ENCODE results near the gene PARVB. TPM values are rescaled to one million over a fixed set of nuclear protein-coding genes. Genes with fewer than 3 reads are reported as not detected.
A peak's percentile ranks its signal among the peaks of the same experiment; 100 is the strongest.
"Not testable (repeated sequence)": the region's sequence is repeated elsewhere in the genome, so short reads cannot be mapped to it uniquely, and the experiment has no call there.

The PARVB gene
- total RNA-seq, 1 donor from 2014 or later, result 183 TPM

DNA sequence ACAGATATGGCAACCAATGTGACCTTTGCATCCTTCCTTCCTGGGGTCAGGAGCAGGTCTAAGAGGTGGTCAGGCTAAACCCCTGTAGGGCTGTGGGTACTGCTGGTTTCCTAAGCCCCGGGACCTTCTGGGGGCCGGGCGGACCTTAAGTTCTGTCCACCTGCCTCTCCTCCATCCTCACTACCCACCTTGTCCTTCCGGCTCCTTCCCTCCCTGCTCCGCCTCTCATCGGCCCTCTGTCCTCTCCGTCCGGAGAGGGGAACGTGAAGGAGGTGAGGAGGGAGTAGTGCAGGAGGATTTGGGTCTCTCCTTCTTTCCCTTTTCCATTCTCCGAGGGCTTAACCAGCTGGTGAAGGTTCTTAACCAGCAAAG lies 28.3 kb upstream of the PARVB start:
- no peak for ATAC-seq
- no peak for DNase-seq
- intact Hi-C loops (cut with micrococcal nuclease), result loop anchor here (5.0 to 10.0 kb wide), 2 partner anchors 87 to 629 kb away; no protein-coding TSS in a partner anchor

GRCh38 chr22:43996170-43996980 lies 27.7 kb upstream of the PARVB start:
- ATAC-seq, result no peak
- intact Hi-C loops (cut with micrococcal nuclease), result loop anchor here (5.0 to 10.0 kb wide), 2 partner anchors 86 to 628 kb away; no protein-coding TSS in a partner anchor
- DNase-seq, result peak; percentile 79

DNA sequence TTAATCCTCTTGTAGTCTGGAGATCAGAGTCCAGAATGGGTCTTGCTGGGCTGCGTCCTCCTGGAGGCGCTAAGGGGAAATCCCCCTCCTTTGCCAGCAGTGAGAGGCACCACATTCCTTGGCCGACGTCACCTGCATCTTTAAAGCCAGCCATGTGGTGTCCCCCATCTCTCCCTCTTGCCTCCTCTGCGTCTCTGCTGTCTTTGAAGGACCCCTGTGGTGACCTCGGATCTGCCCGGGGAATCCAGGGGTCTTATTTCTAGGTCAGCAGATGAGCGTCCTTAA lies 27.2 kb upstream of the PARVB start:
- no peak for DNase-seq
- no peak for ATAC-seq
- intact Hi-C loops (cut with micrococcal nuclease), result loop anchor here (5.0 to 10.0 kb wide), 2 partner anchors 85 to 628 kb away; no protein-coding TSS in a partner anchor

- DNase-seq, result peak; percentile 59
- intact Hi-C loops (cut with micrococcal nuclease), result loop anchor here (5.0 to 10.0 kb wide), 2 partner anchors 84 to 626 kb away; no protein-coding TSS in a partner anchor
- ATAC-seq, result peak; percentile 93
These were observed 25.3 kb upstream of the PARVB start for GRCh38 chr22:43998679-43999264.

DNA sequence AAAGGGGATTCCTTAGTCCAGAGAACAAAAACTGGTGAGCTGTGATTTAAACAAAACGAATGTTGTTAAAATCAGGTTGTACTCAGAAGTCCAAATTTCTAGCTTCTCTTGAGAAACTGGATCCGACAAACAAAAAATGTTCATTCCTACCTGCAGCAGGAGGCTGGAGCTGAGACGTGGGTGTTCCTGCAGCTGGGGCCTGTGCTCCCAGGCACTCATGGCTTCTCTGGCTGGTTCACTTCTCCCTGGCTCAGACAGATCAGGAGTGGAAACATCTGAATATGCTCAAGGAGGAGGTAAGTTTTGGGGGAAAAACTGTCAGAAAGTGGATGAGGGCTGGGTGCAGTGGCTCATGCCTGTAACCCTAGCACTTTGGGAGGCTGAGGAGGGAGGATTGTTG lies 24.7 kb upstream of the PARVB start:
- DNase-seq (no peak), ATAC-seq (no peak)
- intact Hi-C loops (cut with micrococcal nuclease), result loop anchor here (5.0 to 10.0 kb wide), 2 partner anchors 83 to 625 kb away; no protein-coding TSS in a partner anchor

- DNase-seq (no peak), ATAC-seq (no peak)
- intact Hi-C loops (cut with micrococcal nuclease), result no loop called here
These were observed 24.0 kb upstream of the PARVB start for GRCh38 chr22:44000123-44000522.

GRCh38 chr22:44001521-44001920 lies 22.6 kb upstream of the PARVB start:
- ATAC-seq, result no peak
- intact Hi-C loops (cut with micrococcal nuclease), result no loop called here
- DNase-seq, result no peak

- DNase-seq (no peak), ATAC-seq (no peak)
- intact Hi-C loops (cut with micrococcal nuclease), result no loop called here
These were observed 21.8 kb upstream of the PARVB start for GRCh38 chr22:44002324-44002723.

GRCh38 chr22:44002997-44003396 lies 21.1 kb upstream of the PARVB start:
- ATAC-seq (no peak), DNase-seq (no peak)
- intact Hi-C loops (cut with micrococcal nuclease), result no loop called here

DNA sequence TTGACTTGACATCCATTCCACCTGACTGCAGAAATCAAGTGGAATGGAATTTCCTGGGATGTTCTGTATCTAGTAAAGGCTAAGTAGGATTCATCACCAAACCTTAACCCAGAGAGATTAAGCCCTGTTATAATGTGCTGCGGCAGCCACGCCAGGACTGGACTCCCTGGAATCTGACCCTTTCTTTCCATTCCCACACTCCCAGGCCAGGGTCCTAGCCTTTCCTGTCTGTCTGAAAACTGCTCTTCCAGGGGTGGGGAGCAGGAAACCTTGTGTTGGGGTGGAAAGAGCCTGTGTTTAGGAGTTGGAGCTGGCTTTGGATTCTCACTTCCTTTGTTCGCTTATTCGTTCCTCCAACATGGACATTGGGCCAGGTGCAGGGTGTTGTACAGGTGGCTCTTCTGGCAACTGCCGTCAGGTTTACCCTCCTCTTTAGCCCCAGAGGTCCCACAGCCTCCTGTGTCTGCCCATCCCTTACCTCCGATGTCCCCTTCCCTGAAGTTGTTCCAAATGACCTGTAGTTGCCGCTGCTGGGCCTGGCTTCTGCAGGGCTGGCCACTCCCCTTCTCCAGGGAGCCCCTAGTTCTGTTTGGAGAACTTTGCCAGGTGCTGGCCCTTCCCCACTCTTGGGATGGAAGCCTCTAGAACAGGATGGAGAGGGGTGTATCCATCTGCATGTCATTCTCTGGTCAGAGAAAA lies 20.5 kb upstream of the PARVB start:
- DNase-seq, result no peak
- intact Hi-C loops (cut with micrococcal nuclease), result no loop called here
- ATAC-seq, result no peak

- DNase-seq (no peak), ATAC-seq (no peak)
- intact Hi-C loops (cut with micrococcal nuclease), result no loop called here
These were observed 20.0 kb upstream of the PARVB start for GRCh38 chr22:44004104-44004460.

- intact Hi-C loops (cut with micrococcal nuclease), result no loop called here
- DNase-seq (no peak), ATAC-seq (no peak)
These were observed 18.6 kb upstream of the PARVB start for GRCh38 chr22:44005524-44005923.

- ATAC-seq, result peak; percentile 34
- intact Hi-C loops (cut with micrococcal nuclease), result no loop called here
- DNase-seq, result no peak
These were observed 11.9 kb upstream of the PARVB start for GRCh38 chr22:44012162-44012561.

DNA sequence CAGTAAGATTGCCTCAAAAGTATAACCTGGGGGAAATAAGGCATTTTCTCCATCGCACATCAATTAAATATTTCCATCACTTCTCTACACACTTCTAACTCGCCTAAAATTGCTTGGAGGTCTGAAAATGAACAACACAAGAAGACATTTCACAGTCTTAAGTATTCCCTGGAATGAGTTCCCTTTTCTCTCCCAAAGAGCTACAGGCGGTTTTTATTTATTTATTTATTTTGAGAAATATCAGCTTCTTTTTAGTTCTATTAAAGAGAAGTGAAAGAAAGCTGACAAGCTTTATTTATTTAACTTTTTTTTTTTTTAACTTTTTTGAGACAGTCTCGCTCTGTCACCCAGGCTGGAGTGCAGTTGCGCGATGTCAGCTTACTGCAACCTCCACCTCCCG lies 11.5 kb upstream of the PARVB start:
- intact Hi-C loops (cut with micrococcal nuclease), result no loop called here
- DNase-seq (no peak), ATAC-seq (no peak)

DNA sequence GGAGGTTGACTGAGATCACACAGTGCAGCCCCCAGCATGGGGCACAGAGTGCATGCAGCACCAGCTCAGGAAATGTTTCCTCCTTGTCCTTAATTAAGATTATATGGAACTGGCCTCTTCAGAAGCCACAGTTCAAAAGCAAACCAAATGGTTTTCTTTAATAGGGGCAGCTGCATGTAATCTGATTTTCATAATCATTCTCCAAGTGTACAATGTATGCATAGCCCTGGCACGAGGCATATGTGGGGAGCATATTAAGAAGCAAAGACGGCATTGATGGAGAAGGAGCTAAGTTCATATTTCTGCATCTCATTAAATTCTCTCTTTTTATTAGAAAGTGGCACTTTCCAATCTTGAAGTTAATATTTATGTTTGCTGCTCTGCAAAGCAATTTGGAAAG lies 9.9 kb upstream of the PARVB start:
- intact Hi-C loops (cut with micrococcal nuclease), result no loop called here
- ATAC-seq, result no peak
- no peak for DNase-seq

DNA sequence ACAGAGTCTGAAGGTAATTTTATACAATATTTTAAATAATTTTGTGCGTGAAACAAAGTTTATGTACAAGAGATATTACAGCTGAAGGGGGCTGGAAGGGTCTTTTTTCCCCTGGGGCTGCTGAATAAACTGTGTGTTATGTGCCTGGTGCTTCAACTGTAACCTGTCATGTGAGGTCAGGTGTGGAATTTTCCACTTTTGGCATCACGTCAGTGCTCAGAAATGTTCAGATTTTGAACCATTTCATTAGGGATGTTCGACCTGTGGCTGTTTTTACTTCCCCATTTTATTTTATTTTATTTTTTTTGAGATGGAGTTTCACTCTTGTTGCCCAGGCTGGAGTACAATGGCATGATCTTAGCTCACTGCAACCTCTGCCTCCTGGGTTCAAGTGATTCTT lies 7.5 kb upstream of the PARVB start:
- intact Hi-C loops (cut with micrococcal nuclease); DNase-seq; ATAC-seq: not testable (repeated sequence)

- no peak for DNase-seq
- no peak for ATAC-seq
- intact Hi-C loops (cut with micrococcal nuclease), result no loop called here
These were observed 5.5 kb upstream of the PARVB start for GRCh38 chr22:44018594-44018993.

DNA sequence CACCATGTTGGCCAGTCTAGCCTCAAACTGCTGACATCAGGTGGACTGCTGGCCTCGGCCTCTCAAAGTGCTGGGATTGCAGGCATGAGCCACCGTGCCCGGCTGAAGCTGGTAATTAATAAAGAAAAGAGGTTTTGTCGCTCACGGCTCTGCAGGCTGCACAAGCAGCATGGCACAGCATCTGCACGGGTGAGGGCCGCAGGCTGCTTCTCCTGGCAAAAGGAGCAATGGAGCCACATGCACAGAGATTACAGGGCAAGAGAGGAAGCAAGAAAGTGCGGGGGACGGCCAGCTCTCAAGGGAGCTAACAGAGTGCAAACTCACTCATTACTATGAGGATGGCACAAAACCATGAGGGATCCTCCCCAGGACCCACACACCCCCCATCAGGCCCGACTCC lies 4.7 kb upstream of the PARVB start:
- DNase-seq, result no peak
- intact Hi-C loops (cut with micrococcal nuclease), result no loop called here
- no peak for ATAC-seq

DNA sequence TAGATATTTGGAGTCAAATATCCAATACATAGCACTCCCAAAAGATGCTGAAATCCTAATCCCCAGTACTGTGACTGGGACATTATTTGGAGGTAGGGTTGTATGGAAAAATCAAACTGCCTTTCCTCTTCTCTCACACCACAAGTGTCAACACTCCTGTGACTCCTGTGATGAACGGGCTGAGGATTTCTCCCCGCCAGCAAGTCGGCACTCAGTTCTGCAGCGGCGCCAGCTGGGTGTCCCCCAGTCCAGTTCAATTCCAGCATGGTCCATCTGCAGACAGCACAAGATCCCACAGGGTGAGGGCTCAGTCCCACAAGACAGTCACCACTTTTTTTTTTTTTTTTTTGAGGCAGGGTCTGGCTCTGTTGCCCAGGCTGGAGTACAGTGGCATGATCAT lies 4.3 kb upstream of the PARVB start:
- intact Hi-C loops (cut with micrococcal nuclease), result no loop called here
- DNase-seq (peak; percentile 74), ATAC-seq (peak; percentile 66)

- no peak for DNase-seq
- intact Hi-C loops (cut with micrococcal nuclease), result no loop called here
These were observed 3.1 kb upstream of the PARVB start for GRCh38 chr22:44020981-44021380.

More at GRCh38 chr22:44020981-44021380, 3.1 kb upstream of the PARVB start:
- no peak for ATAC-seq

Data from left ventricle myocardium superior (tissue), 1 donor.